Caco-2 (cell line): ENCODE data around the gene PPM1J. TPM values are rescaled to one million over a fixed set of nuclear protein-coding genes. Genes with fewer than 3 reads are reported as not detected.

ENCODE experiments used
- BruUV-seq: library from RNA; stranded (reverse); fragments of 400-500 nt; replicated peaks from 2 replicates; lab custom pipeline; 2021; lab: Mats Ljungman, UMichigan
- CTCF ChIA-PET: fragments of 300-600 bp; sonication (Branson Sonifier 250); formaldehyde crosslinking; loops from one replicate; lab custom pipeline; 2022; ENCODE audit warnings: antibody characterized with exemption; lab: Charles Lee
- POLR2A ChIA-PET: fragments of 300-600 bp; sonication (Branson Sonifier 250); formaldehyde crosslinking; loops from one replicate; lab custom pipeline; 2022; ENCODE audit warnings: antibody characterized with exemption; lab: Charles Lee
- DNase-seq, 2 experiments: peaks; one replicate each; pipeline versions ENCODE4 v3.0.0 to v3.0.0-alpha.2; 2020 to 2022
- H3K27me3 ChIP-seq: replicated peaks from 2 replicates; pipeline ENCODE4 v1.6.0; 2011; ENCODE audit warnings: low read length; ENCODE audit not compliant: control insufficient read depth, insufficient read depth
- H3K36me3 ChIP-seq: 2 replicates; pipeline ENCODE4 v1.5.1; 2011; ENCODE audit warnings: low read length; ENCODE audit not compliant: control insufficient read depth, insufficient read depth
- H3K4me1 ChIP-seq: fragments of 250-450 bp; sonication (Bioruptor Pico); 2 replicates; pipeline ENCODE4 v1.5.1; 2020; ENCODE audit warnings: mild to moderate bottlenecking
- H3K4me3 ChIP-seq: 2 replicates; pipeline ENCODE4 v1.5.1; 2011; ENCODE audit warnings: low read depth, mild to moderate bottlenecking, control low read depth, low read length
- H3K9me3 ChIP-seq: fragments of 250-450 bp; sonication (Bioruptor Pico); 2 replicates; pipeline ENCODE4 v1.5.1; 2020; ENCODE audit warnings: mild to moderate bottlenecking, moderate library complexity
- H3K27ac Mint-ChIP-seq: one replicate; pipeline ENCODE4 v1.8.0; 2022; ENCODE audit warnings: mixed read lengths; ENCODE audit not compliant: unreplicated experiment
- H3K27me3 Mint-ChIP-seq: one replicate; pipeline ENCODE4 v1.8.0; 2022; ENCODE audit warnings: mixed read lengths; ENCODE audit not compliant: insufficient read depth, unreplicated experiment
- H3K36me3 Mint-ChIP-seq: one replicate; pipeline ENCODE4 v1.8.0; 2022; ENCODE audit warnings: mild to moderate bottlenecking, mixed read lengths; ENCODE audit not compliant: insufficient read depth, unreplicated experiment
- H3K4me1 Mint-ChIP-seq: one replicate; pipeline ENCODE4 v1.8.0; 2022; ENCODE audit warnings: low read depth, mixed read lengths; ENCODE audit not compliant: unreplicated experiment
- H3K4me3 Mint-ChIP-seq: one replicate; pipeline ENCODE4 v1.8.0; 2022; ENCODE audit warnings: mild to moderate bottlenecking, moderate library complexity, mixed read lengths; ENCODE audit not compliant: unreplicated experiment
- H3K9me3 Mint-ChIP-seq: one replicate; pipeline ENCODE4 v1.8.0; 2022; ENCODE audit warnings: mixed read lengths; ENCODE audit not compliant: unreplicated experiment
- CTCF ChIP-seq, 2 experiments: fragments of 200-600 bp in 1 of 2; IDR thresholded peaks; 1 replicate in 1 of 2; 2 replicates in 1 of 2; pipeline versions ENCODE4 v1.5.1 to v1.8.0; 2011 to 2022; ENCODE audit warnings: antibody characterized with exemption in 1 of 2, control low read depth in 1 of 2, inconsistent platforms in 1 of 2, low read depth in 1 of 2, low read length in 1 of 2, mild to moderate bottlenecking in 1 of 2, moderate library complexity in 1 of 2; ENCODE audit not compliant: insufficient read depth in 1 of 2, severe bottlenecking in 1 of 2, unreplicated experiment in 1 of 2
- intact Hi-C: fragments of 100-400 bp; cut with micrococcal nuclease; formaldehyde crosslinking; loops from one replicate; pipeline ENCODE4 v1.10.0; 2022; ENCODE audit not compliant: unreplicated experiment
- total RNA-seq: library from RNA; stranded (reverse); gene quantifications from 2 replicates; pipeline ENCODE4 v1.2.3, GENCODE V29; 2022

PPM1J gene
- total RNA-seq, 1 experiment from 2014 or later = 1.5 TPM

- TSS peak; percentile 18 for BruUV-seq
- no peak for DNase-seq
- Mint-ChIP-seq H3K27me3 (no peaks in the 10 kb centered on the region), H3K27ac (no peak overlapping the region), H3K36me3 (peaks cover 36% of the 10 kb centered on the region), H3K4me1 (peaks cover 10% of the 10 kb centered on the region), H3K9me3 (no peaks in the 10 kb centered on the region), H3K4me3 (no peak overlapping the region)
- CTCF ChIA-PET = no interaction called here
- Histone ChIP-seq H3K27me3 (no peaks in the 10 kb centered on the region), H3K9me3 (no peaks in the 10 kb centered on the region), H3K36me3 (no peaks in the 10 kb centered on the region), H3K4me1 (no peaks in the 10 kb centered on the region), H3K4me3 (no peak overlapping the region)
- intact Hi-C loops = no loop called here
- no peak for TF ChIP-seq CTCF (IDR thresholded peaks at IDR 0.05; ENCODE audit: insufficient read depth in 1 of 2, low read depth in 1 of 2, low read length in 1 of 2, severe bottlenecking in 1 of 2, unreplicated experiment in 1 of 2)
- POLR2A ChIA-PET = interaction anchor here (1.5 kb wide), 1 partner anchor 9 kb away, joined by 5 read pairs; no protein-coding TSS in a partner anchor
Measured at GRCh38 chr1:112689196-112689841, 25.8 kb downstream of the PPM1J start.

GRCh38 chr1:112688781-112689193 is 26.3 kb downstream of the PPM1J start:
- Mint-ChIP-seq H3K36me3 (peaks cover 32% of the 10 kb centered on the region), H3K9me3 (no peaks in the 10 kb centered on the region), H3K4me3 (no peak overlapping the region), H3K27me3 (no peaks in the 10 kb centered on the region), H3K27ac (no peak overlapping the region), H3K4me1 (peaks cover 10% of the 10 kb centered on the region)
- DNase-seq = no peak
- POLR2A ChIA-PET = interaction anchor here (1.5 kb wide), 1 partner anchor 10 kb away, joined by 5 read pairs; no protein-coding TSS in a partner anchor
- H3K4me3 ChIP-seq = no peak overlapping the region
- H3K9me3 ChIP-seq = no peaks in the 10 kb centered on the region
- H3K27me3 ChIP-seq = no peaks in the 10 kb centered on the region
- no peaks in the 10 kb centered on the region for H3K36me3 ChIP-seq
- CTCF ChIA-PET = no interaction called here
- intact Hi-C loops = no loop called here
- no peak for TF ChIP-seq CTCF (IDR thresholded peaks at IDR 0.05; ENCODE audit: insufficient read depth in 1 of 2, low read depth in 1 of 2, low read length in 1 of 2, severe bottlenecking in 1 of 2, unreplicated experiment in 1 of 2)
- no TSS peak for BruUV-seq
- H3K4me1 ChIP-seq = no peaks in the 10 kb centered on the region

- Mint-ChIP-seq H3K9me3 (no peaks in the 10 kb centered on the region), H3K36me3 (peaks cover 26% of the 10 kb centered on the region), H3K4me1 (peaks cover 10% of the 10 kb centered on the region), H3K27ac (peak overlapping the region; percentile 76), H3K4me3 (no peak overlapping the region), H3K27me3 (no peaks in the 10 kb centered on the region)
- H3K4me3 ChIP-seq = no peak overlapping the region
- no peaks in the 10 kb centered on the region for H3K36me3 ChIP-seq
- H3K4me1 ChIP-seq = no peaks in the 10 kb centered on the region
- H3K9me3 ChIP-seq = no peaks in the 10 kb centered on the region
- CTCF ChIA-PET = no interaction called here
- POLR2A ChIA-PET = interaction anchor here (1.5 kb wide), 1 partner anchor 11 kb away, joined by 5 read pairs; no protein-coding TSS in a partner anchor
- H3K27me3 ChIP-seq = no peaks in the 10 kb centered on the region
- BruUV-seq = no TSS peak
- TF ChIP-seq CTCF (IDR thresholded peaks at IDR 0.05; ENCODE audit: insufficient read depth in 1 of 2, low read depth in 1 of 2, low read length in 1 of 2, severe bottlenecking in 1 of 2, unreplicated experiment in 1 of 2) = no peak
- intact Hi-C loops = no loop called here
- DNase-seq = no peak
Measured at GRCh38 chr1:112687785-112688496, 27.2 kb downstream of the PPM1J start.
